Measurements from ENCODE around the gene EPHB1.

DNA sequence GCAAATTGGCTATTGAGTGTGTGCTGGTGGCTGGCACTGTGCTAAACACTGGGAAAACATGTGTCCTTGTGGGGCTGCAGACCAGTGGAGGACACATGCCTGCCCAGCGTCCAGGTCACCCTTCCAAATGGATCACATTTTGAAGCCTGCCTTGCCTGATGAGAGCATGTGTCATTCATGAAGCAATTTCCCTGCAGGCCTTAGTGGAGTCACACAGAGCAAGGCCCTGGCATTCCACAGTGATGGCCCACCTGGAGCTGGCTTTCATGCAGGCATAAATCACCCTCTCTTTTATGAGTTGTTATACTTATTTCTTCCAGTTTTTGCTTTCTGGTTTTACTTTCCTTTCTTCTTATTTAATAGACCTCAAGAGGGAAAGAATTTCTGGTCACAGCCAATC, 219.5 kb downstream of the EPHB1 start:
- TF ChIP-seq, protein P1, sequence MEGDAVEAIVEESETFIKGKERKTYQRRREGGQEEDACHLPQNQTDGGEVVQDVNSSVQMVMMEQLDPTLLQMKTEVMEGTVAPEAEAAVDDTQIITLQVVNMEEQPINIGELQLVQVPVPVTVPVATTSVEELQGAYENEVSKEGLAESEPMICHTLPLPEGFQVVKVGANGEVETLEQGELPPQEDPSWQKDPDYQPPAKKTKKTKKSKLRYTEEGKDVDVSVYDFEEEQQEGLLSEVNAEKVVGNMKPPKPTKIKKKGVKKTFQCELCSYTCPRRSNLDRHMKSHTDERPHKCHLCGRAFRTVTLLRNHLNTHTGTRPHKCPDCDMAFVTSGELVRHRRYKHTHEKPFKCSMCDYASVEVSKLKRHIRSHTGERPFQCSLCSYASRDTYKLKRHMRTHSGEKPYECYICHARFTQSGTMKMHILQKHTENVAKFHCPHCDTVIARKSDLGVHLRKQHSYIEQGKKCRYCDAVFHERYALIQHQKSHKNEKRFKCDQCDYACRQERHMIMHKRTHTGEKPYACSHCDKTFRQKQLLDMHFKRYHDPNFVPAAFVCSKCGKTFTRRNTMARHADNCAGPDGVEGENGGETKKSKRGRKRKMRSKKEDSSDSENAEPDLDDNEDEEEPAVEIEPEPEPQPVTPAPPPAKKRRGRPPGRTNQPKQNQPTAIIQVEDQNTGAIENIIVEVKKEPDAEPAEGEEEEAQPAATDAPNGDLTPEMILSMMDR (IDR thresholded peaks at IDR 0.05; ENCODE audit: poor library complexity, severe bottlenecking), result no peak
- TF ChIP-seq MXI1 (conservative IDR thresholded peaks at IDR 0.05; ENCODE audit: poor library complexity, severe bottlenecking), result no peak
- no peak for TF ChIP-seq RAD21 (conservative IDR thresholded peaks at IDR 0.05)
- no peak for TF ChIP-seq POLR2AphosphoS5 (IDR thresholded peaks at IDR 0.05)
- TF ChIP-seq TAF1 (IDR thresholded peaks at IDR 0.05; ENCODE audit: low read depth), result no peak
- TF ChIP-seq EP300 (conservative IDR thresholded peaks at IDR 0.05; ENCODE audit: poor library complexity, severe bottlenecking), result no peak
- no peak for TF ChIP-seq SMC3 (conservative IDR thresholded peaks at IDR 0.05; ENCODE audit: poor library complexity)
- no peak for TF ChIP-seq EZH2 (IDR thresholded peaks at IDR 0.05; ENCODE audit: borderline replicate concordance, insufficient read depth, low read length, poor library complexity, severe bottlenecking)
- TF ChIP-seq, protein P2, sequence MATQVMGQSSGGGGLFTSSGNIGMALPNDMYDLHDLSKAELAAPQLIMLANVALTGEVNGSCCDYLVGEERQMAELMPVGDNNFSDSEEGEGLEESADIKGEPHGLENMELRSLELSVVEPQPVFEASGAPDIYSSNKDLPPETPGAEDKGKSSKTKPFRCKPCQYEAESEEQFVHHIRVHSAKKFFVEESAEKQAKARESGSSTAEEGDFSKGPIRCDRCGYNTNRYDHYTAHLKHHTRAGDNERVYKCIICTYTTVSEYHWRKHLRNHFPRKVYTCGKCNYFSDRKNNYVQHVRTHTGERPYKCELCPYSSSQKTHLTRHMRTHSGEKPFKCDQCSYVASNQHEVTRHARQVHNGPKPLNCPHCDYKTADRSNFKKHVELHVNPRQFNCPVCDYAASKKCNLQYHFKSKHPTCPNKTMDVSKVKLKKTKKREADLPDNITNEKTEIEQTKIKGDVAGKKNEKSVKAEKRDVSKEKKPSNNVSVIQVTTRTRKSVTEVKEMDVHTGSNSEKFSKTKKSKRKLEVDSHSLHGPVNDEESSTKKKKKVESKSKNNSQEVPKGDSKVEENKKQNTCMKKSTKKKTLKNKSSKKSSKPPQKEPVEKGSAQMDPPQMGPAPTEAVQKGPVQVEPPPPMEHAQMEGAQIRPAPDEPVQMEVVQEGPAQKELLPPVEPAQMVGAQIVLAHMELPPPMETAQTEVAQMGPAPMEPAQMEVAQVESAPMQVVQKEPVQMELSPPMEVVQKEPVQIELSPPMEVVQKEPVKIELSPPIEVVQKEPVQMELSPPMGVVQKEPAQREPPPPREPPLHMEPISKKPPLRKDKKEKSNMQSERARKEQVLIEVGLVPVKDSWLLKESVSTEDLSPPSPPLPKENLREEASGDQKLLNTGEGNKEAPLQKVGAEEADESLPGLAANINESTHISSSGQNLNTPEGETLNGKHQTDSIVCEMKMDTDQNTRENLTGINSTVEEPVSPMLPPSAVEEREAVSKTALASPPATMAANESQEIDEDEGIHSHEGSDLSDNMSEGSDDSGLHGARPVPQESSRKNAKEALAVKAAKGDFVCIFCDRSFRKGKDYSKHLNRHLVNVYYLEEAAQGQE (IDR thresholded peaks at IDR 0.05; ENCODE audit: borderline replicate concordance), result no peak
